Ovary (tissue), 3 donors: ENCODE results near the gene MAP7.

Source experiments
- POLR2A ChIP-seq: fragments of 450-650 bp; IDR thresholded peaks from one replicate; pipeline ENCODE4 v1.6.1; 2017; ENCODE audit warnings: antibody characterized with exemption, mild to moderate bottlenecking, moderate library complexity
- TF ChIP-seq, protein P1 (sequence below), 3 donors: fragments of 450-650 bp in 2 of 3; fragments of 200-600 bp in 1 of 3; IDR thresholded peaks; one replicate each; pipeline versions ENCODE4 v1.5.1 to v1.8.0; 2016 to 2022; ENCODE audit warnings: antibody characterized with exemption in 3 of 3, mild to moderate bottlenecking in 1 of 3
- donor health status: DM: no; HTN: no; CAD: no.

DNA sequence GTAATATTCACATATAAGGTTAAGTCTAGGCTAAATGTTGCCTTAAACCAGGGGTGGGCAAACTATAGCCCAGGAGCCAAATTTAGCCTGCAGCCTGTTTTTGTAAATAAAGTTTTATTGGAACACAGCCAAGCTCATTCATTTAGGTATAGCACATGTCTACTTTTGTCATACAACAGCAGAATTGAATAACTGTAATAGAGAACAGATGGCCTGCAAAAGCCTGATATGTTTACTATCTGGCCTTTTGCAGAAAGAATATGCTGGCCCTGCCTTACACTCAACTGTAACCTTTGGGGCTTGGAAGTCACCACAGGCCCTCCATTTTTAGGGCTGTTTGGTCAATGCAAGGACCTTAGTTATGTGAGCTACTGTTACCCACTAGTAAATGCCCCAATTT is 242.9 kb downstream of the MAP7 start:
- TF ChIP-seq, protein P1, sequence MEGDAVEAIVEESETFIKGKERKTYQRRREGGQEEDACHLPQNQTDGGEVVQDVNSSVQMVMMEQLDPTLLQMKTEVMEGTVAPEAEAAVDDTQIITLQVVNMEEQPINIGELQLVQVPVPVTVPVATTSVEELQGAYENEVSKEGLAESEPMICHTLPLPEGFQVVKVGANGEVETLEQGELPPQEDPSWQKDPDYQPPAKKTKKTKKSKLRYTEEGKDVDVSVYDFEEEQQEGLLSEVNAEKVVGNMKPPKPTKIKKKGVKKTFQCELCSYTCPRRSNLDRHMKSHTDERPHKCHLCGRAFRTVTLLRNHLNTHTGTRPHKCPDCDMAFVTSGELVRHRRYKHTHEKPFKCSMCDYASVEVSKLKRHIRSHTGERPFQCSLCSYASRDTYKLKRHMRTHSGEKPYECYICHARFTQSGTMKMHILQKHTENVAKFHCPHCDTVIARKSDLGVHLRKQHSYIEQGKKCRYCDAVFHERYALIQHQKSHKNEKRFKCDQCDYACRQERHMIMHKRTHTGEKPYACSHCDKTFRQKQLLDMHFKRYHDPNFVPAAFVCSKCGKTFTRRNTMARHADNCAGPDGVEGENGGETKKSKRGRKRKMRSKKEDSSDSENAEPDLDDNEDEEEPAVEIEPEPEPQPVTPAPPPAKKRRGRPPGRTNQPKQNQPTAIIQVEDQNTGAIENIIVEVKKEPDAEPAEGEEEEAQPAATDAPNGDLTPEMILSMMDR (IDR thresholded peaks at IDR 0.05), result no peak
- TF ChIP-seq POLR2A, result no peak
